HEK293 (cell line): ENCODE data around the gene SLC17A6.

Source experiments
- CTCF ChIA-PET: fragments of 350-600 bp; formaldehyde crosslinking; extraction: SDS; loops from one replicate; lab custom pipeline; 2021; ENCODE audit warnings: antibody characterized with exemption; lab: Yijun Ruan, JAX
- POLR2A ChIA-PET: fragments of 300-600 bp; formaldehyde crosslinking; extraction: SDS; loops from one replicate; lab custom pipeline; 2020; ENCODE audit warnings: antibody characterized with exemption, inconsistent platforms; lab: Yijun Ruan, JAX
- H3K27ac ChIP-seq: fragments of 200-500 bp; sonication (Bioruptor generic); 2 replicates; pipeline ENCODE4 v1.5.1; 2014; ENCODE audit warnings: low read depth, low read length, control low read depth, inconsistent platforms; ENCODE audit errors: extremely low read depth
- H3K36me3 ChIP-seq, 2 experiments: fragments of 200-500 bp in 1 of 2; sonication (Bioruptor generic) in 1 of 2; 1 replicate in 1 of 2; 2 replicates in 1 of 2; pipeline ENCODE4 v1.5.1; 2014 to 2017; ENCODE audit warnings: inconsistent platforms in 2 of 2, low read length in 2 of 2; ENCODE audit not compliant: control insufficient read depth in 2 of 2, insufficient read depth in 1 of 2
- H3K4me1 ChIP-seq: fragments of 200-500 bp; sonication (Bioruptor generic); 2 replicates; pipeline ENCODE4 v1.5.1; 2014; ENCODE audit warnings: mild to moderate bottlenecking, low read length, inconsistent platforms; ENCODE audit not compliant: control insufficient read depth, insufficient read depth
- H3K4me3 ChIP-seq: 2 replicates; pipeline ENCODE4 v1.5.1; 2011; ENCODE audit warnings: low read depth, mild to moderate bottlenecking, control low read depth, low read length, moderate library complexity
- H3K9me3 ChIP-seq: fragments of 200-500 bp; sonication (Bioruptor generic); 2 replicates; pipeline ENCODE4 v1.5.1; 2014; ENCODE audit warnings: low read depth, low read length, inconsistent platforms; ENCODE audit not compliant: control insufficient read depth, insufficient read depth
- BCL11A ChIP-seq: fragments of 450-650 bp; formaldehyde crosslinking; IDR thresholded peaks from 2 replicates; pipeline ENCODE4 v1.5.1; 2016; ENCODE audit warnings: low read depth, missing biosample characterization, missing genetic modification characterization
- HOXA7 ChIP-seq: sonication (generic); formaldehyde crosslinking; IDR thresholded peaks from 2 replicates; pipeline ENCODE4 v1.8.1; 2022; ENCODE audit warnings: missing genetic modification reagents, borderline replicate concordance
- KLF1 ChIP-seq: fragments of 450-650 bp; formaldehyde crosslinking; IDR thresholded peaks from 2 replicates; pipeline ENCODE4 v1.5.1; 2016; ENCODE audit warnings: missing biosample characterization, missing genetic modification characterization
- MEIS1 ChIP-seq: sonication (generic); formaldehyde crosslinking; IDR thresholded peaks from 2 replicates; pipeline ENCODE4 v1.8.1; 2022; ENCODE audit warnings: missing genetic modification reagents, mild to moderate bottlenecking, borderline replicate concordance
- OSR2 ChIP-seq: fragments of 450-650 bp; formaldehyde crosslinking; IDR thresholded peaks from 2 replicates; pipeline ENCODE4 v1.5.1; 2016; ENCODE audit warnings: missing biosample characterization, missing genetic modification characterization
- SETDB1 ChIP-seq: IDR thresholded peaks from one replicate; pipeline ENCODE4 v1.6.1; 2017; ENCODE audit warnings: mild to moderate bottlenecking, low read length, moderate library complexity, mixed read lengths; ENCODE audit not compliant: insufficient read length
- TCF7L2 ChIP-seq: IDR thresholded peaks from 2 replicates; pipeline ENCODE4 v1.6.1; 2011; ENCODE audit warnings: low read depth, mild to moderate bottlenecking, inconsistent platforms, low read length, moderate library complexity, borderline replicate concordance
- ZBTB49 ChIP-seq: fragments of 450-650 bp; formaldehyde crosslinking; IDR thresholded peaks from 2 replicates; pipeline ENCODE4 v1.5.1; 2016; ENCODE audit warnings: missing biosample characterization, missing genetic modification characterization, low read depth
- ZBTB7A ChIP-seq: fragments of 450-650 bp; formaldehyde crosslinking; IDR thresholded peaks from 2 replicates; pipeline ENCODE4 v1.5.1; 2016; ENCODE audit warnings: low read depth, missing biosample characterization, missing genetic modification characterization
- ZFP3 ChIP-seq: fragments of 450-650 bp; formaldehyde crosslinking; IDR thresholded peaks from 2 replicates; pipeline ENCODE4 v1.5.1; 2016; ENCODE audit warnings: low read depth, missing biosample characterization, missing genetic modification characterization
- ZNF138 ChIP-seq: fragments of 450-650 bp; formaldehyde crosslinking; IDR thresholded peaks from 2 replicates; pipeline ENCODE4 v1.5.1; 2016; ENCODE audit warnings: missing biosample characterization, missing genetic modification characterization, borderline replicate concordance
- ZNF175 ChIP-seq: fragments of 450-650 bp; formaldehyde crosslinking; IDR thresholded peaks from 2 replicates; pipeline ENCODE4 v1.5.1; 2016; ENCODE audit warnings: missing biosample characterization, missing genetic modification characterization
- ZNF311 ChIP-seq: fragments of 450-650 bp; formaldehyde crosslinking; IDR thresholded peaks from 2 replicates; pipeline ENCODE4 v1.5.1; 2017; ENCODE audit warnings: missing biosample characterization, missing genetic modification characterization, borderline replicate concordance
- ZNF350 ChIP-seq: fragments of 450-650 bp; formaldehyde crosslinking; IDR thresholded peaks from 2 replicates; pipeline ENCODE4 v1.5.0; 2017; ENCODE audit warnings: missing biosample characterization, mild to moderate bottlenecking, missing genetic modification characterization
- ZNF394 ChIP-seq: fragments of 450-650 bp; formaldehyde crosslinking; IDR thresholded peaks from 2 replicates; pipeline ENCODE4 v1.5.1; 2016; ENCODE audit warnings: missing biosample characterization, missing genetic modification characterization, mild to moderate bottlenecking, moderate library complexity, borderline replicate concordance
- ZNF449 ChIP-seq: fragments of 450-650 bp; formaldehyde crosslinking; IDR thresholded peaks from 2 replicates; pipeline ENCODE4 v1.5.1; 2017; ENCODE audit warnings: missing biosample characterization, mild to moderate bottlenecking, missing genetic modification characterization, moderate library complexity
- ZNF529 ChIP-seq: fragments of 450-650 bp; formaldehyde crosslinking; IDR thresholded peaks from 2 replicates; pipeline ENCODE4 v1.5.1; 2017; ENCODE audit warnings: missing genetic modification characterization, missing biosample characterization; ENCODE audit not compliant: insufficient replicate concordance
- ZNF558 ChIP-seq: fragments of 450-650 bp; formaldehyde crosslinking; IDR thresholded peaks from 2 replicates; pipeline ENCODE4 v1.5.1; 2016; ENCODE audit warnings: missing biosample characterization, missing genetic modification characterization
- ZNF654 ChIP-seq: fragments of 450-650 bp; formaldehyde crosslinking; IDR thresholded peaks from 2 replicates; pipeline ENCODE4 v1.5.1; 2016; ENCODE audit warnings: low read depth, missing biosample characterization, missing genetic modification characterization
- ZNF664 ChIP-seq: fragments of 450-650 bp; formaldehyde crosslinking; IDR thresholded peaks from 2 replicates; pipeline ENCODE4 v1.5.1; 2016; ENCODE audit warnings: missing biosample characterization, missing genetic modification characterization
- ZNF768 ChIP-seq: fragments of 450-650 bp; formaldehyde crosslinking; IDR thresholded peaks from 2 replicates; pipeline ENCODE4 v1.5.1; 2018; ENCODE audit warnings: missing biosample characterization, mild to moderate bottlenecking, missing genetic modification characterization
- TF ChIP-seq, protein P1 (sequence below): fragments of 450-650 bp; formaldehyde crosslinking; IDR thresholded peaks from 2 replicates; pipeline ENCODE4 v1.5.1; 2016; ENCODE audit warnings: missing biosample characterization, missing genetic modification characterization

SLC17A6 gene

DNA sequence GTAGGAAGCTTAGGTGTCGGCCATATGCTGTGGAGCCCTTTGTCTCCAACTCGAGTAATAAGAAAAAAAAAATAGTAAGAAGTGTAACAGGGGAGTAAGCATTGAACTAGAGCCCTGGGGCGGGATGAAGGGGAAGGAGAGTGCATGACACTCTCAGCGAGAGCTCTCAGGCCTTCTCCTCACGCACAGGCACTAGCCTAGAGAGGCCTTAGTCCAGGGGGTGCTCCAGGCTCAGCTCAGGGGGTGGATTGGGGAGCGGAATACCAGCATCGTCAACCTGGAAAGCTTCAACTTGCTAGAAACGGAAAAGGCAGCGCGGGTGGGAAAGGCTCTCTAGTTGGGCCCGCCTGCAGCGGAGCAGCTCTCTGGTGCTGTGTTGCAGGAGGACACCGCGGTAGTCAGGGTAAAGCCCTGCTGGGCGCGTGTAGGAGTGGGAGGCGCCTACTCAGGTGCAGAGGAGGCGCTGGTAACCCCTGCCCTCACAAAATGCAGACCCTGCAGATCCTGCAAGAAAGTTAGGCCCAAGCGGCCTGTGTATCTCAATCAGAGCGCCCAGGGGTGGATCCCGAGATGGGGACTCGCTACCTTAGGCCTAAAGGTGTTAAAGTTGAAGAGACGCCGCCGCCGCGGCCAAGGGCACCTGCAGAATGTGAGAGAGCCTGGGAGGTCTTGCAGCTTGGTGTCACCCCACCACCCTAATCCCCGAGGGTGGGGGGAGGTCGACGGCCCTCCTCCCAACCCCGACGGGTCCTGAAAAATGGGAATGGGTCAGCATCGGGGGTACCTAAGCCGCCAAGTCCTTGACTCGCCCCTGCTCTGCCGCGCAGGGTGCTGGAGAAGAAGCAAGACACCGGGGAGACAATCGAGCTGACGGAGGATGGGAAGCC is 2.8 kb downstream of the SLC17A6 start:
- ChIA-PET CTCF (interaction anchor here (1.4 kb wide), 1 partner anchor 172 kb away, joined by 3 read pairs; no protein-coding TSS in a partner anchor), POLR2A (no interaction called here)

GRCh38 chr11:22341588-22341931 is 3.4 kb downstream of the SLC17A6 start:
- POLR2A ChIA-PET: no interaction called here
- CTCF ChIA-PET: interaction anchor here (0.6 kb wide), 1 partner anchor 198 kb away, joined by 3 read pairs; no protein-coding TSS in a partner anchor
- no peak overlapping the region for H3K4me3 ChIP-seq

More for the DNA sequence above, 2.8 kb downstream of the SLC17A6 start:
- H3K27ac ChIP-seq: no peak overlapping the region
- TF ChIP-seq TCF7L2 (no peak), ZNF529 (tag by site-specific recombination) (no peak), ZNF175 (tag by site-specific recombination) (no peak), MEIS1 (no peak), ZNF138 (tag by site-specific recombination) (no peak), ZFP3 (tag by site-specific recombination) (no peak), ZNF449 (tag by site-specific recombination) (no peak), ZBTB49 (tag by site-specific recombination) (no peak), ZNF768 (no peak), OSR2 (tag by site-specific recombination) (no peak), ZNF350 (tag by site-specific recombination) (no peak)
- no peak overlapping the region for H3K4me3 ChIP-seq
- H3K9me3 ChIP-seq: no peaks in the 10 kb centered on the region
- H3K4me1 ChIP-seq: no peaks in the 10 kb centered on the region
- no peaks in the 10 kb centered on the region for H3K36me3 ChIP-seq

More at GRCh38 chr11:22341588-22341931, 3.4 kb downstream of the SLC17A6 start:
- TF ChIP-seq BCL11A (tag by site-specific recombination) (no peak), ZNF558 (tag by site-specific recombination) (no peak), ZNF654 (tag by site-specific recombination) (no peak), ZNF394 (no peak), KLF1 (no peak), ZNF311 (tag by site-specific recombination) (no peak), SETDB1 (no peak), ZBTB7A (no peak), HOXA7 (CRISPR knock-in tag) (no peak), ZNF664 (no peak)
- TF ChIP-seq, protein P1, sequence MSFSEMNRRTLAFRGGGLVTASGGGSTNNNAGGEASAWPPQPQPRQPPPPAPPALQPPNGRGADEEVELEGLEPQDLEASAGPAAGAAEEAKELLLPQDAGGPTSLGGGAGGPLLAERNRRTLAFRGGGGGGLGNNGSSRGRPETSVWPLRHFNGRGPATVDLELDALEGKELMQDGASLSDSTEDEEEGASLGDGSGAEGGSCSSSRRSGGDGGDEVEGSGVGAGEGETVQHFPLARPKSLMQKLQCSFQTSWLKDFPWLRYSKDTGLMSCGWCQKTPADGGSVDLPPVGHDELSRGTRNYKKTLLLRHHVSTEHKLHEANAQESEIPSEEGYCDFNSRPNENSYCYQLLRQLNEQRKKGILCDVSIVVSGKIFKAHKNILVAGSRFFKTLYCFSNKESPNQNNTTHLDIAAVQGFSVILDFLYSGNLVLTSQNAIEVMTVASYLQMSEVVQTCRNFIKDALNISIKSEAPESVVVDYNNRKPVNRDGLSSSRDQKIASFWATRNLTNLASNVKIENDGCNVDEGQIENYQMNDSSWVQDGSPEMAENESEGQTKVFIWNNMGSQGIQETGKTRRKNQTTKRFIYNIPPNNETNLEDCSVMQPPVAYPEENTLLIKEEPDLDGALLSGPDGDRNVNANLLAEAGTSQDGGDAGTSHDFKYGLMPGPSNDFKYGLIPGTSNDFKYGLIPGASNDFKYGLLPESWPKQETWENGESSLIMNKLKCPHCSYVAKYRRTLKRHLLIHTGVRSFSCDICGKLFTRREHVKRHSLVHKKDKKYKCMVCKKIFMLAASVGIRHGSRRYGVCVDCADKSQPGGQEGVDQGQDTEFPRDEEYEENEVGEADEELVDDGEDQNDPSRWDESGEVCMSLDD (tag by site-specific recombination): no peak
- no peaks in the 10 kb centered on the region for H3K9me3 ChIP-seq
- no peaks in the 10 kb centered on the region for H3K4me1 ChIP-seq
- no peak overlapping the region for H3K27ac ChIP-seq
- H3K36me3 ChIP-seq: no peaks in the 10 kb centered on the region
